ENCODE measurements around the gene BORCS6. TPM values are rescaled to one million over a fixed set of nuclear protein-coding genes. Genes with fewer than 3 reads are reported as not detected.
A peak's percentile ranks its signal among the peaks of the same experiment; 100 is the strongest.

Gene BORCS6
- total and polyA plus RNA-seq, 2 donors from 2014 or later: 8.6 to 15.4 TPM

GRCh38 chr17:8151120-8151640 lies 38.8 kb downstream of the BORCS6 start:
- peak; percentile 1 for TF ChIP-seq CTCF (IDR thresholded peaks at IDR 0.05; ENCODE audit: borderline replicate concordance, extremely low read depth, insufficient read depth)
- Histone ChIP-seq H3K9ac (ENCODE audit: low read length in 3 of 3) (peak overlapping the region; percentile 72 to 98 (median 96)), H3K27ac (ENCODE audit: low read depth in 2 of 2, low read length in 2 of 2) (peak overlapping the region; percentile 99 to 100), H3K27me3 (ENCODE audit: control insufficient read depth, insufficient read depth, low read length) (no peaks in the 10 kb centered on the region), H3K36me3 (ENCODE audit: control insufficient read depth in 2 of 3, insufficient read depth in 3 of 3, low read length in 3 of 3) (peaks cover 0 to 54% (median 36%) of the 10 kb centered on the region in 3 donors), H3K9me3 (ENCODE audit: control insufficient read depth in 2 of 3, insufficient read depth in 1 of 3, low read length in 3 of 3) (no peaks in the 10 kb centered on the region), H3K4me3 (ENCODE audit: low read length in 3 of 3) (peak overlapping the region; percentile 64 to 99 (median 94)), H3K4me1 (ENCODE audit: control insufficient read depth in 2 of 3, insufficient read depth in 2 of 3, low read depth in 1 of 3, low read length in 3 of 3) (peaks cover 5 to 26% (median 21%) of the 10 kb centered on the region in 3 donors)
- intact Hi-C loops (cut with DNase I): no loop called here
- peak; percentile 93 to 97 (median 95) for DNase-seq
- FAIRE-seq: no peak

- FAIRE-seq (no peak), DNase-seq (peak in 2 of 5 donors; percentile 66 to 83)
- H3K4me1 ChIP-seq (ENCODE audit: control insufficient read depth in 2 of 3, insufficient read depth in 2 of 3, low read depth in 1 of 3, low read length in 3 of 3): peaks cover 5 to 26% (median 21%) of the 10 kb centered on the region in 3 donors
- intact Hi-C loops (cut with DNase I): no loop called here
- peaks cover 0 to 61% (median 44%) of the 10 kb centered on the region in 3 donors for H3K36me3 ChIP-seq (ENCODE audit: control insufficient read depth in 2 of 3, insufficient read depth in 3 of 3, low read length in 3 of 3)
- peak overlapping the region in 2 of 3 donors; percentile 1 to 72 for H3K9ac ChIP-seq (ENCODE audit: low read length in 3 of 3)
- H3K27ac ChIP-seq (ENCODE audit: low read depth in 2 of 2, low read length in 2 of 2): peak overlapping the region; percentile 80 to 99
- peak overlapping the region in 2 of 3 donors; percentile 2 to 99 for H3K4me3 ChIP-seq (ENCODE audit: low read length in 3 of 3)
- TF ChIP-seq CTCF (IDR thresholded peaks at IDR 0.05; ENCODE audit: borderline replicate concordance, extremely low read depth, insufficient read depth): no peak
- H3K9me3 ChIP-seq (ENCODE audit: control insufficient read depth in 2 of 3, insufficient read depth in 1 of 3, low read length in 3 of 3): no peaks in the 10 kb centered on the region
- no peaks in the 10 kb centered on the region for H3K27me3 ChIP-seq (ENCODE audit: control insufficient read depth, insufficient read depth, low read length)
These were observed 39.5 kb downstream of the BORCS6 start for GRCh38 chr17:8150194-8151119.

GRCh38 chr17:8149419-8150193 lies 40.4 kb downstream of the BORCS6 start:
- FAIRE-seq (no peak), DNase-seq (peak in 2 of 5 donors; percentile 46 to 77)
- Histone ChIP-seq H3K36me3 (ENCODE audit: control insufficient read depth in 2 of 3, insufficient read depth in 3 of 3, low read length in 3 of 3) (peaks cover 0 to 69% (median 49%) of the 10 kb centered on the region in 3 donors), H3K4me1 (ENCODE audit: control insufficient read depth in 2 of 3, insufficient read depth in 2 of 3, low read depth in 1 of 3, low read length in 3 of 3) (peaks cover 2 to 22% (median 21%) of the 10 kb centered on the region in 3 donors), H3K27me3 (ENCODE audit: control insufficient read depth, insufficient read depth, low read length) (no peaks in the 10 kb centered on the region), H3K9me3 (ENCODE audit: control insufficient read depth in 2 of 3, insufficient read depth in 1 of 3, low read length in 3 of 3) (no peaks in the 10 kb centered on the region), H3K4me3 (ENCODE audit: low read length in 3 of 3) (no peak overlapping the region), H3K9ac (ENCODE audit: low read length in 3 of 3) (no peak overlapping the region), H3K27ac (ENCODE audit: low read depth in 2 of 2, low read length in 2 of 2) (peak overlapping the region in 1 of 2 donors; percentile 15)
- intact Hi-C loops (cut with DNase I): no loop called here
- no peak for TF ChIP-seq CTCF (IDR thresholded peaks at IDR 0.05; ENCODE audit: borderline replicate concordance, extremely low read depth, insufficient read depth)

Measured in kidney (tissue), 14 donors.